ENCODE results near the gene FAM83C.

FAM83C gene

GRCh38 chr20:35284992-35285805 lies 7.0 kb downstream of the FAM83C start:
- H3K4me1 ChIP-seq (ENCODE audit: low read length) = peaks cover 5% of the 10 kb centered on the region; the same call in 1 of the 2 replicates
- no peak for TF ChIP-seq EZH2 (optimal IDR thresholded peaks at IDR 0.05; ENCODE audit: low read depth, low read length)
- no peak for TF ChIP-seq EZH2phosphoT487 (IDR thresholded peaks at IDR 0.05; ENCODE audit: low read length)
- H3K27ac ChIP-seq (ENCODE audit: low read length) = no peak overlapping the region
- peak overlapping the region; percentile 100 for H2AFZ ChIP-seq (ENCODE audit: low read length)
- H3K4me2 ChIP-seq (ENCODE audit: low read depth, low read length) = peak overlapping the region; percentile 96
- no peaks in the 10 kb centered on the region for H3K9me2 ChIP-seq (replicated peaks; ENCODE audit: insufficient read depth, low read length)
- no peaks in the 10 kb centered on the region for H3K9me3 ChIP-seq (replicated peaks; ENCODE audit: insufficient read depth, low read length)
- peak overlapping the region; percentile 85 for H3K4me3 ChIP-seq (ENCODE audit: low read length)
- no peaks in the 10 kb centered on the region for H4K20me1 ChIP-seq (ENCODE audit: insufficient read depth, low read length)
- peak overlapping the region; percentile 75; the same call in 1 of the 2 replicates for H3K9ac ChIP-seq (ENCODE audit: low read length)
- DNase-seq = no peak
- H3K36me3 ChIP-seq (replicated peaks; ENCODE audit: insufficient read depth, low read length) = no peaks in the 10 kb centered on the region
- peaks cover 33% of the 10 kb centered on the region for H3K79me2 ChIP-seq (ENCODE audit: low read length)
- H3F3A ChIP-seq (ENCODE audit: insufficient read depth, low read length) = no peaks in the 10 kb centered on the region
- H3K27me3 ChIP-seq (replicated peaks; ENCODE audit: insufficient read depth, low read length) = peaks cover 14% of the 10 kb centered on the region

- no peaks in the 10 kb centered on the region for H3K36me3 ChIP-seq (replicated peaks; ENCODE audit: insufficient read depth, low read length)
- H3K4me1 ChIP-seq (ENCODE audit: low read length) = peaks cover 5% of the 10 kb centered on the region; the same call in 1 of the 2 replicates
- H3K79me2 ChIP-seq (ENCODE audit: low read length) = peaks cover 33% of the 10 kb centered on the region
- no peaks in the 10 kb centered on the region for H3K9me2 ChIP-seq (replicated peaks; ENCODE audit: insufficient read depth, low read length)
- peaks cover 8% of the 10 kb centered on the region; the same call in 1 of the 2 replicates for H3K27me3 ChIP-seq (replicated peaks; ENCODE audit: insufficient read depth, low read length)
- no peaks in the 10 kb centered on the region for H3K9me3 ChIP-seq (replicated peaks; ENCODE audit: insufficient read depth, low read length)
- H3K4me2 ChIP-seq (ENCODE audit: low read depth, low read length) = peak within 1 kb of the TSS; percentile 96
- H4K20me1 ChIP-seq (ENCODE audit: insufficient read depth, low read length) = no peaks in the 10 kb centered on the region
- H3F3A ChIP-seq (ENCODE audit: insufficient read depth, low read length) = peaks cover 1% of the 10 kb centered on the region; the same call in 1 of the 2 replicates
- H3K4me3 ChIP-seq (ENCODE audit: low read length) = peak within 1 kb of the TSS; percentile 85
- peak within 1 kb of the TSS; percentile 100 for H2AFZ ChIP-seq (ENCODE audit: low read length)
- peak within 1 kb of the TSS; percentile 75 for H3K9ac ChIP-seq (ENCODE audit: low read length)
- TF ChIP-seq EZH2 (optimal IDR thresholded peaks at IDR 0.05; ENCODE audit: low read depth, low read length) = no peak
- no peak for TF ChIP-seq CTCF (IDR thresholded peaks at IDR 0.05; ENCODE audit: low read length)
- TF ChIP-seq EZH2phosphoT487 (IDR thresholded peaks at IDR 0.05; ENCODE audit: low read length) = no peak
- DNase-seq = peak; percentile 88
- H3K27ac ChIP-seq (ENCODE audit: low read length) = peak within 1 kb of the TSS; percentile 12; the same call in 1 of the 2 replicates
These were observed 7.8 kb downstream of the FAM83C start, which contains the start of gene EIF6 for GRCh38 chr20:35284267-35284991. TSS of gene EIF6 (minus strand) at chr20:35284772. CDS start at chr20:35284487, 285 bp downstream.

- H2AFZ ChIP-seq (ENCODE audit: low read length) = peak overlapping the region; percentile 100
- peak overlapping the region; percentile 85 for H3K4me3 ChIP-seq (ENCODE audit: low read length)
- H4K20me1 ChIP-seq (ENCODE audit: insufficient read depth, low read length) = no peaks in the 10 kb centered on the region
- peaks cover 5% of the 10 kb centered on the region; the same call in 1 of the 2 replicates for H3K4me1 ChIP-seq (ENCODE audit: low read length)
- H3K9me2 ChIP-seq (replicated peaks; ENCODE audit: insufficient read depth, low read length) = no peaks in the 10 kb centered on the region
- H3F3A ChIP-seq (ENCODE audit: insufficient read depth, low read length) = peaks cover 8% of the 10 kb centered on the region
- H3K9ac ChIP-seq (ENCODE audit: low read length) = peak overlapping the region; percentile 75
- H3K36me3 ChIP-seq (replicated peaks; ENCODE audit: insufficient read depth, low read length) = no peaks in the 10 kb centered on the region
- H3K27me3 ChIP-seq (replicated peaks; ENCODE audit: insufficient read depth, low read length) = peaks cover 8% of the 10 kb centered on the region; the same call in 1 of the 2 replicates
- H3K4me2 ChIP-seq (ENCODE audit: low read depth, low read length) = peak overlapping the region; percentile 90
- no peak for TF ChIP-seq CTCF (IDR thresholded peaks at IDR 0.05; ENCODE audit: low read length)
- TF ChIP-seq EZH2 (optimal IDR thresholded peaks at IDR 0.05; ENCODE audit: low read depth, low read length) = no peak
- TF ChIP-seq EZH2phosphoT487 (IDR thresholded peaks at IDR 0.05; ENCODE audit: low read length) = no peak
- H3K9me3 ChIP-seq (replicated peaks; ENCODE audit: insufficient read depth, low read length) = no peaks in the 10 kb centered on the region
- DNase-seq = no peak
- H3K79me2 ChIP-seq (ENCODE audit: low read length) = peaks cover 33% of the 10 kb centered on the region
- H3K27ac ChIP-seq (ENCODE audit: low read length) = peak overlapping the region; percentile 12; the same call in 1 of the 2 replicates
These were observed 8.6 kb downstream of the FAM83C start for GRCh38 chr20:35283441-35284266.

Data from MM.1S (cell line).